A673 (cell line): ENCODE data around the gene RECQL5. TPM values are rescaled to one million over a fixed set of nuclear protein-coding genes. Genes with fewer than 3 reads are reported as not detected.

Source experiments
- BruUV-seq: library from RNA; stranded (reverse); fragments of 400-500 nt; replicated peaks from 2 replicates; lab custom pipeline; 2021; lab: Mats Ljungman, UMichigan
- CTCF ChIA-PET: fragments of 300-600 bp; sonication (Branson Sonifier 250); formaldehyde crosslinking; loops from one replicate; lab custom pipeline; 2022; ENCODE audit warnings: antibody characterized with exemption; lab: Charles Lee
- POLR2A ChIA-PET: fragments of 300-600 bp; sonication (Branson Sonifier 250); formaldehyde crosslinking; loops from one replicate; lab custom pipeline; 2022; ENCODE audit warnings: antibody characterized with exemption; ENCODE audit not compliant: low non-redundant PET; lab: Charles Lee
- DNase-seq: peaks from one replicate; pipeline ENCODE4 v3.0.0-alpha.2; 2015; ENCODE audit warnings: low spot score
- H3K27ac ChIP-seq: fragments of 200-600 bp; sonication (generic); 2 replicates; pipeline ENCODE4 v1.5.1; 2016; ENCODE audit warnings: mixed run types, low read depth, mild to moderate bottlenecking, mixed read lengths, antibody characterized with exemption, low read length; ENCODE audit not compliant: poor library complexity, severe bottlenecking
- H3K27me3 ChIP-seq: fragments of 200-600 bp; sonication (generic); replicated peaks from 2 replicates; pipeline ENCODE4 v1.6.1; 2017; ENCODE audit warnings: mixed run types, low read depth, mild to moderate bottlenecking, mixed read lengths, antibody characterized with exemption, low read length; ENCODE audit not compliant: insufficient read depth, poor library complexity
- H3K36me3 ChIP-seq: fragments of 200-600 bp; sonication (generic); 2 replicates; pipeline ENCODE4 v1.6.1; 2016; ENCODE audit warnings: mixed run types, mild to moderate bottlenecking, mixed read lengths, antibody characterized with exemption, low read length; ENCODE audit not compliant: insufficient read depth, poor library complexity, severe bottlenecking
- H3K4me1 ChIP-seq: fragments of 200-600 bp; sonication (generic); 2 replicates; pipeline ENCODE4 v1.6.1; 2017; ENCODE audit warnings: mixed run types, mild to moderate bottlenecking, mixed read lengths, antibody characterized with exemption, low read length; ENCODE audit not compliant: insufficient read depth, poor library complexity, severe bottlenecking
- H3K4me3 ChIP-seq: fragments of 200-600 bp; sonication (generic); 2 replicates; pipeline ENCODE4 v1.5.1; 2016; ENCODE audit warnings: low read depth, mixed run types, mild to moderate bottlenecking, mixed read lengths, low read length; ENCODE audit not compliant: poor library complexity, severe bottlenecking
- H3K9me3 ChIP-seq: fragments of 200-600 bp; sonication (generic); 2 replicates; pipeline ENCODE4 v1.6.1; 2016; ENCODE audit warnings: mixed run types, low read depth, mild to moderate bottlenecking, mixed read lengths, antibody characterized with exemption, low read length; ENCODE audit not compliant: poor library complexity, severe bottlenecking
- CTCF ChIP-seq: fragments of 300-800, 200-600 bp; sonication (generic); conservative IDR thresholded peaks from 2 replicates; pipeline ENCODE4 v1.5.1; 2017; ENCODE audit warnings: low read depth, mild to moderate bottlenecking, antibody characterized with exemption, low read length, moderate library complexity, mixed read lengths
- EZH2 ChIP-seq: fragments of 200-600 bp; sonication (generic); IDR thresholded peaks from 2 replicates; pipeline ENCODE4 v1.6.1; 2017; ENCODE audit warnings: borderline replicate concordance, low read depth, mild to moderate bottlenecking, mixed read lengths, antibody characterized with exemption, low read length; ENCODE audit not compliant: poor library complexity, severe bottlenecking
- intact Hi-C: fragments of 100-400 bp; cut with micrococcal nuclease; formaldehyde crosslinking; loops from one replicate; pipeline ENCODE4 v1.10.0; 2022; ENCODE audit not compliant: unreplicated experiment
- total RNA-seq: library from RNA; stranded (reverse); gene quantifications from 2 replicates; pipeline ENCODE4 v1.2.3, GENCODE V29; 2021

RECQL5 gene
- total RNA-seq, 1 experiment from 2014 or later = 30.6 TPM

- TF ChIP-seq EZH2 (no peak), CTCF (no peak)
- CTCF ChIA-PET = interaction anchor here (0.6 to 0.9 kb wide), 3 partner anchors 65 to 309 kb away, joined by 4 to 5 read pairs (median 4); no protein-coding TSS in a partner anchor
- POLR2A ChIA-PET = interaction anchor here (1.0 kb wide), 1 partner anchor 77 kb away, joined by 4 read pairs; no protein-coding TSS in a partner anchor
- H3K27me3 ChIP-seq = no peaks in the 10 kb centered on the region
- no peak overlapping the region for H3K4me3 ChIP-seq
- no TSS peak for BruUV-seq
- no peaks in the 10 kb centered on the region for H3K36me3 ChIP-seq
- peak overlapping the region; percentile 11 for H3K27ac ChIP-seq
- intact Hi-C loops = no loop called here
- no peak for DNase-seq
- H3K9me3 ChIP-seq = no peaks in the 10 kb centered on the region
- H3K4me1 ChIP-seq = peaks cover 33% of the 10 kb centered on the region
Measured at GRCh38 chr17:75688209-75688825, 21.4 kb upstream of the RECQL5 start.

- Histone ChIP-seq H3K4me1 (peaks cover 5% of the 10 kb centered on the region), H3K9me3 (no peaks in the 10 kb centered on the region), H3K27ac (no peak overlapping the region), H3K27me3 (no peaks in the 10 kb centered on the region), H3K4me3 (no peak overlapping the region), H3K36me3 (no peaks in the 10 kb centered on the region)
- intact Hi-C loops = no loop called here
- POLR2A ChIA-PET = no interaction called here
- CTCF ChIA-PET = no interaction called here
- DNase-seq = no peak
- BruUV-seq = no TSS peak
- TF ChIP-seq EZH2 (no peak), CTCF (no peak)
Measured at GRCh38 chr17:75685499-75685898, 18.5 kb upstream of the RECQL5 start.

GRCh38 chr17:75684924-75685323 lies 18.0 kb upstream of the RECQL5 start:
- no peak overlapping the region for H3K27ac ChIP-seq
- no peak overlapping the region for H3K4me3 ChIP-seq
- no peak for DNase-seq
- intact Hi-C loops = no loop called here
- no peaks in the 10 kb centered on the region for H3K4me1 ChIP-seq
- no peaks in the 10 kb centered on the region for H3K9me3 ChIP-seq
- BruUV-seq = no TSS peak
- ChIA-PET POLR2A (interaction anchor here (0.6 kb wide), 1 partner anchor 18 kb away, joined by 3 read pairs; the partner anchor contains the start of gene RECQL5), CTCF (no interaction called here)
- TF ChIP-seq EZH2 (no peak), CTCF (no peak)
- H3K27me3 ChIP-seq = no peaks in the 10 kb centered on the region
- no peaks in the 10 kb centered on the region for H3K36me3 ChIP-seq
